Trophoblast cell (in vitro differentiated cells and primary cell): ENCODE measurements around the gene PGM1.
A peak's percentile ranks its signal among the peaks of the same experiment; 100 is the strongest.

Experiments used
- DNase-seq, 2 donors: peaks; one replicate each; pipeline ENCODE4 v3.0.0-alpha.2; 2016
- H2AFZ ChIP-seq: 2 replicates; pipeline ENCODE4 v1.6.1; 2013; ENCODE audit warnings: low read length, moderate library complexity, mild to moderate bottlenecking; ENCODE audit not compliant: insufficient read depth, poor library complexity
- H2AK5ac ChIP-seq: 2 replicates; pipeline ENCODE4 v1.6.1; 2013; ENCODE audit warnings: mild to moderate bottlenecking, low read length
- H2BK120ac ChIP-seq: 2 replicates; pipeline ENCODE4 v1.6.1; 2013; ENCODE audit warnings: low read length, mild to moderate bottlenecking, moderate library complexity; ENCODE audit not compliant: insufficient read depth, poor library complexity
- H2BK12ac ChIP-seq: 2 replicates; pipeline ENCODE4 v1.6.1; 2013; ENCODE audit warnings: mild to moderate bottlenecking, low read length, moderate library complexity
- H2BK5ac ChIP-seq: 2 replicates; pipeline ENCODE4 v1.6.1; 2013; ENCODE audit warnings: low read length, low read depth, moderate library complexity, mild to moderate bottlenecking; ENCODE audit not compliant: poor library complexity
- H3K14ac ChIP-seq: 2 replicates; pipeline ENCODE4 v1.6.1; 2013; ENCODE audit warnings: mild to moderate bottlenecking, low read length
- H3K18ac ChIP-seq: 2 replicates; pipeline ENCODE4 v1.6.1; 2013; ENCODE audit warnings: mild to moderate bottlenecking, low read length
- H3K23ac ChIP-seq: 2 replicates; pipeline ENCODE4 v1.6.1; 2013; ENCODE audit warnings: low read length
- H3K27ac ChIP-seq: 2 replicates; pipeline ENCODE4 v1.5.1; 2013; ENCODE audit warnings: low read depth, mild to moderate bottlenecking, inconsistent platforms, low read length, moderate library complexity
- H3K27me3 ChIP-seq: 2 replicates; pipeline ENCODE4 v1.6.1; 2013; ENCODE audit warnings: inconsistent platforms, mild to moderate bottlenecking, low read length, moderate library complexity; ENCODE audit not compliant: insufficient read depth
- H3K36me3 ChIP-seq, 2 experiments: 1 replicate in 1 of 2; 2 replicates in 1 of 2; pipeline ENCODE4 v1.6.1; 2013; ENCODE audit warnings: low read length in 2 of 2, mild to moderate bottlenecking in 2 of 2, moderate library complexity in 1 of 2; ENCODE audit not compliant: insufficient read depth in 2 of 2, control insufficient read depth in 1 of 2
- H3K4ac ChIP-seq: 2 replicates; pipeline ENCODE4 v1.6.1; 2013; ENCODE audit warnings: low read depth, mild to moderate bottlenecking, low read length, moderate library complexity
- H3K4me1 ChIP-seq, 2 experiments: 1 replicate in 1 of 2; 2 replicates in 1 of 2; pipeline ENCODE4 v1.6.1; 2013; ENCODE audit warnings: low read length in 2 of 2, mild to moderate bottlenecking in 2 of 2, moderate library complexity in 1 of 2; ENCODE audit not compliant: insufficient read depth in 2 of 2, control insufficient read depth in 1 of 2
- H3K4me2 ChIP-seq: 2 replicates; pipeline ENCODE4 v1.6.1; 2013; ENCODE audit warnings: inconsistent platforms, mild to moderate bottlenecking, low read length, moderate library complexity
- H3K4me3 ChIP-seq: 2 replicates; pipeline ENCODE4 v1.5.1; 2013; ENCODE audit warnings: mild to moderate bottlenecking, low read depth, low read length, inconsistent platforms
- H3K79me1 ChIP-seq: one replicate; pipeline ENCODE4 v1.6.1; 2013; ENCODE audit warnings: low read length
- H3K79me2 ChIP-seq: 2 replicates; pipeline ENCODE4 v1.6.1; 2013; ENCODE audit warnings: low read length, mild to moderate bottlenecking; ENCODE audit not compliant: control insufficient read depth, insufficient read depth, poor library complexity
- H3K9ac ChIP-seq: 2 replicates; pipeline ENCODE4 v1.6.1; 2013; ENCODE audit warnings: mild to moderate bottlenecking, low read length
- H3K9me3 ChIP-seq: 2 replicates; pipeline ENCODE4 v1.6.1; 2013; ENCODE audit warnings: low read depth, mild to moderate bottlenecking, control low read depth, inconsistent platforms, low read length; ENCODE audit not compliant: insufficient read depth
- H4K12ac ChIP-seq: 2 replicates; pipeline ENCODE4 v1.6.1; 2013; ENCODE audit warnings: low read depth, mild to moderate bottlenecking, low read length, moderate library complexity
- H4K8ac ChIP-seq: 2 replicates; pipeline ENCODE4 v1.6.1; 2013; ENCODE audit warnings: low read depth, mild to moderate bottlenecking, low read length, moderate library complexity
- H4K91ac ChIP-seq: one replicate; pipeline ENCODE4 v1.6.1; 2013; ENCODE audit warnings: low read depth, mild to moderate bottlenecking, low read length, moderate library complexity
- WGBS: extraction: QIAGEN DNeasy Blood & Tissue Kit; methylation state at CpG from one replicate; pipeline ENCODE4 v1.1.7; 2013; ENCODE audit warnings: missing lambda C conversion rate; ENCODE audit not compliant: insufficient read length, insufficient coverage; ENCODE audit errors: extremely low coverage; 5-methylcytosine and 5-hydroxymethylcytosine counted together

Gene PGM1

GRCh38 chr1:63691701-63692425, 98.7 kb downstream of the PGM1 start:
- Histone ChIP-seq H3K23ac (no peak overlapping the region), H3K36me3 (no peaks in the 10 kb centered on the region), H3K4me2 (no peak overlapping the region), H3K27ac (no peak overlapping the region), H3K9me3 (no peaks in the 10 kb centered on the region), H3K18ac (no peak overlapping the region), H4K91ac (no peak overlapping the region), H3K27me3 (no peaks in the 10 kb centered on the region), H3K14ac (no peak overlapping the region), H2AFZ (no peak overlapping the region), H3K4ac (no peak overlapping the region), H3K4me1 (no peaks in the 10 kb centered on the region), H3K79me2 (no peaks in the 10 kb centered on the region), H4K8ac (no peak overlapping the region), H2AK5ac (no peak overlapping the region), H3K4me3 (no peak overlapping the region), H4K12ac (no peak overlapping the region), H2BK5ac (no peak overlapping the region), H2BK12ac (no peak overlapping the region), H3K79me1 (no peaks in the 10 kb centered on the region), H2BK120ac (no peak overlapping the region), H3K9ac (no peak overlapping the region)
- peak; percentile 51 to 85 for DNase-seq
- no CpG with 5 or more reads among the region's 6 CpGs for WGBS

- WGBS, result no CpG with 5 or more reads among the region's 2 CpGs
- H3K36me3 ChIP-seq, result no peaks in the 10 kb centered on the region
- no peak overlapping the region for H2BK5ac ChIP-seq
- no peaks in the 10 kb centered on the region for H3K9me3 ChIP-seq
- H3K4me1 ChIP-seq, result no peaks in the 10 kb centered on the region
- H2BK12ac ChIP-seq, result no peak overlapping the region
- no peaks in the 10 kb centered on the region for H3K27me3 ChIP-seq
- H3K18ac ChIP-seq, result no peak overlapping the region
- no peak overlapping the region for H3K14ac ChIP-seq
- H3K4me2 ChIP-seq, result no peak overlapping the region
- H3K23ac ChIP-seq, result no peak overlapping the region
- peak in 1 of 2 donors; percentile 20 for DNase-seq
- H4K12ac ChIP-seq, result no peak overlapping the region
- no peak overlapping the region for H2BK120ac ChIP-seq
- no peak overlapping the region for H4K91ac ChIP-seq
- no peak overlapping the region for H2AK5ac ChIP-seq
- no peaks in the 10 kb centered on the region for H3K79me1 ChIP-seq
- no peak overlapping the region for H4K8ac ChIP-seq
- H2AFZ ChIP-seq, result no peak overlapping the region
- H3K9ac ChIP-seq, result no peak overlapping the region
- no peaks in the 10 kb centered on the region for H3K79me2 ChIP-seq
- no peak overlapping the region for H3K27ac ChIP-seq
- H3K4ac ChIP-seq, result no peak overlapping the region
- no peak overlapping the region for H3K4me3 ChIP-seq
Measured at GRCh38 chr1:63693944-63694571, 100.8 kb downstream of the PGM1 start.

DNA sequence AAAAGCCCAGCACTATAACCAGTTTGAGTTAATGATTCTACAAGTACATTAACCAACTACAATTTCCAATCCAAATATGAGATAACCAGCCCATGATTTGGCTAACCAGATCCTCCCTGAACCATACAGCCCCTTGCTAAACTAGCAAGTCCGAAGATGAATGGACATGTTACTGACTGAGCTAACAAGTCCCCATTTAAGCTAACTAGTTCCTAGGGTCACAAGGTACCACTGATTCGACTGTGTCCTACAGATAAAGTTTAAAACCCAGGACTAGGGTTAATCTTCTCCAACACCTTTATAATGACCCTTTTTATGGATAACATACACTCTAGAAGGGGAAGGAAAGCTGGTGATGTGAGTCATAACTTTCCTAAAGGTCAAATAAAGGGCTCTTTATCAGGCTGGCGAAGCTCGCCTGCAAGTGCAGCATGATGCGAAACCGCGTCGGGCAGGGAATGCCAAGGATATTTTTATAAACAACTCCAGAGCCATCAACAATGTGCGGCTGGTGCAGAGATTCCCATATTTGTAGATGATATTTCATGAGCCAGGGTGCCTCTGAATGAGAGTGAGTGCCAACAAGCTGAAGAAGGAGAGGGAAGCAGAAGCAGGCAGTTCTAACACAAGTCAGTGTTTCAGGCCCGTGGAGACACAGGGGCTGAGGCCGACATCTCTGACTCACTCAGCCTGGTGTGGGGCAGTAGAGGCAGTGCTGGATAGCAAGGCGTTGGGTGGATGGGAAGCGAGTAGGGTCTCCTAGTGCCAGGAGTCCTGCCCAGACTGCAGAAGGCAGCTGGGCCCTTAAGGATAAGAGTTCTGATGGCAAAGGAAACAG, 105.0 kb downstream of the PGM1 start:
- WGBS, result no CpG with 5 or more reads among the region's 13 CpGs
- H2BK12ac ChIP-seq, result no peak overlapping the region
- no peaks in the 10 kb centered on the region for H3K4me1 ChIP-seq
- no peak overlapping the region for H3K27ac ChIP-seq
- no peak for DNase-seq
- no peak overlapping the region for H3K18ac ChIP-seq
- H3K9me3 ChIP-seq, result no peaks in the 10 kb centered on the region
- H3K14ac ChIP-seq, result no peak overlapping the region
- H2BK5ac ChIP-seq, result no peak overlapping the region
- H3K4me3 ChIP-seq, result no peak overlapping the region
- no peak overlapping the region for H2BK120ac ChIP-seq
- H3K9ac ChIP-seq, result no peak overlapping the region
- H3K27me3 ChIP-seq, result no peaks in the 10 kb centered on the region
- no peaks in the 10 kb centered on the region for H3K79me2 ChIP-seq
- H4K8ac ChIP-seq, result no peak overlapping the region
- no peak overlapping the region for H2AK5ac ChIP-seq
- H3K23ac ChIP-seq, result no peak overlapping the region
- no peak overlapping the region for H4K91ac ChIP-seq
- H3K4ac ChIP-seq, result no peak overlapping the region
- no peak overlapping the region for H3K4me2 ChIP-seq
- H3K79me1 ChIP-seq, result no peaks in the 10 kb centered on the region
- H3K36me3 ChIP-seq, result no peaks in the 10 kb centered on the region
- no peak overlapping the region for H2AFZ ChIP-seq
- no peak overlapping the region for H4K12ac ChIP-seq

DNA sequence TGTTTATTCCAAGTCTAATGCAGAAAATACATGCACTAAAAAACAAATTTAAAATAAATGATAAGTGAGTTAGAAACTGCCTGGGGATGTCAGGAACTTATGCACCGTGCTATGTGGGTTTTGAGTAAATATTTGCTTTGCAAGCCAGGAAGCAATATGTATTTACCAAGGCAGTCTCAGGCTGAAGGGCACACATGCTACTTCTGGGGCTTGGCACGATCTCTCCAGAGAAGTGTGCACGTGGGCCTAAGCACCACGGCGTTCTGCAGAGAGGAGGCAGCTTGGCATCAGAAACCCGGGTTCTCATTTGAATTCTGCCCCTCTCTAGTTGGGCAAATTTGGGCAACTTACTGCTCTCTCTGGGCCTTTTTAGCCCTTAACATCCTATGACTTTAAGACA, 108.0 kb downstream of the PGM1 start:
- no CpG with 5 or more reads among the region's 6 CpGs for WGBS
- H3K36me3 ChIP-seq, result no peaks in the 10 kb centered on the region

More for the DNA sequence above, 108.0 kb downstream of the PGM1 start:
- Histone ChIP-seq H3K4me1 (peaks cover 4 to 6% of the 10 kb centered on the region in 2 experiments), H4K8ac (no peak overlapping the region), H2AFZ (no peak overlapping the region), H2AK5ac (no peak overlapping the region), H3K9ac (no peak overlapping the region), H2BK12ac (no peak overlapping the region), H3K23ac (no peak overlapping the region), H2BK5ac (no peak overlapping the region), H3K14ac (no peak overlapping the region), H2BK120ac (no peak overlapping the region), H3K4me2 (no peak overlapping the region), H4K91ac (peak overlapping the region; percentile 16), H3K79me2 (no peaks in the 10 kb centered on the region), H3K18ac (no peak overlapping the region), H3K4me3 (no peak overlapping the region), H4K12ac (no peak overlapping the region), H3K9me3 (no peaks in the 10 kb centered on the region), H3K27me3 (no peaks in the 10 kb centered on the region), H3K4ac (no peak overlapping the region), H3K79me1 (no peaks in the 10 kb centered on the region), H3K27ac (no peak overlapping the region)
- DNase-seq, result no peak
